SKM-1 (cell line): ENCODE measurements around the gene CDC5L.
A peak's percentile ranks its signal among the peaks of the same experiment; 100 is the strongest.

Experiments
- DNase-seq: peaks from one replicate; lab custom pipeline; 2025; ENCODE audit not compliant: unreplicated experiment; lab: John Stamatoyannopoulos, UW

CDC5L gene

GRCh38 chr6:44373051-44373450 lies 14.5 kb upstream of the CDC5L start:
- no peak for DNase-seq

GRCh38 chr6:44373787-44374186 lies 13.7 kb upstream of the CDC5L start:
- DNase-seq = no peak

GRCh38 chr6:44375071-44375470 lies 12.4 kb upstream of the CDC5L start:
- DNase-seq = no peak

GRCh38 chr6:44377484-44377883 lies 10.0 kb upstream of the CDC5L start:
- no peak for DNase-seq

- DNase-seq = no peak
Measured at GRCh38 chr6:44377971-44378370, 9.5 kb upstream of the CDC5L start.

- DNase-seq = peak; percentile 89
Measured at GRCh38 chr6:44381739-44382138, 5.8 kb upstream of the CDC5L start.

GRCh38 chr6:44386364-44386928 lies 1.1 kb upstream of the CDC5L start:
- no peak for DNase-seq

- DNase-seq = no peak
Measured at GRCh38 chr6:44386929-44387345, 569 bp upstream of the CDC5L start.

GRCh38 chr6:44388135-44388487 lies 605 bp downstream of the CDC5L start:
- DNase-seq = no peak

- no peak for DNase-seq
Measured at GRCh38 chr6:44388887-44389286, 1.4 kb downstream of the CDC5L start.

- DNase-seq = no peak
Measured at GRCh38 chr6:44390158-44390683, 2.7 kb downstream of the CDC5L start.

- DNase-seq = no peak
Measured at GRCh38 chr6:44395501-44395900, 8.0 kb downstream of the CDC5L start.

GRCh38 chr6:44396968-44397367 lies 9.5 kb downstream of the CDC5L start:
- DNase-seq = no peak

- DNase-seq = no peak
Measured at GRCh38 chr6:44397424-44398164, 10.1 kb downstream of the CDC5L start.

GRCh38 chr6:44399991-44400390 lies 12.5 kb downstream of the CDC5L start:
- no peak for DNase-seq

GRCh38 chr6:44400572-44400971 lies 13.1 kb downstream of the CDC5L start:
- no peak for DNase-seq

GRCh38 chr6:44401138-44401537 lies 13.6 kb downstream of the CDC5L start:
- DNase-seq = no peak

GRCh38 chr6:44404022-44404714 lies 16.7 kb downstream of the CDC5L start:
- DNase-seq = no peak

- DNase-seq = no peak
Measured at GRCh38 chr6:44404715-44405099, 17.2 kb downstream of the CDC5L start.

GRCh38 chr6:44407951-44408670 lies 20.6 kb downstream of the CDC5L start:
- DNase-seq = no peak

- DNase-seq = no peak
Measured at GRCh38 chr6:44409207-44409794, 21.8 kb downstream of the CDC5L start.
